GM23338 (cell line): ENCODE results near the gene SLCO3A1. TPM values are rescaled to one million over a fixed set of nuclear protein-coding genes. Genes with fewer than 3 reads are reported as not detected.

ENCODE experiments used
- ATAC-seq: fragments of 200-7000 bp; cut with Tn5 transposase; 3 replicates; pipeline ENCODE4 v1.9.1; 2020
- DNase-seq: peaks from one replicate; pipeline ENCODE4 v3.0.0-alpha.2; 2015; ENCODE audit warnings: low spot score
- H2AFZ ChIP-seq: fragments of 200-600 bp; sonication (generic); 2 replicates; pipeline ENCODE4 v1.8.0; 2016; ENCODE audit warnings: antibody characterized with exemption, mild to moderate bottlenecking, moderate library complexity
- H3F3A ChIP-seq: fragments of 200-600 bp; sonication (generic); replicated peaks from 2 replicates; pipeline ENCODE4 v1.8.0; 2017; ENCODE audit warnings: antibody characterized with exemption, mixed run types, low read depth
- H3K27ac ChIP-seq: fragments of 200-600 bp; sonication (generic); 2 replicates; pipeline ENCODE4 v1.6.1; 2016; ENCODE audit warnings: low read depth
- H3K27me3 ChIP-seq: fragments of 200-600 bp; sonication (generic); 2 replicates; pipeline ENCODE4 v1.8.0; 2016; ENCODE audit warnings: mild to moderate bottlenecking, mixed run types, moderate library complexity; ENCODE audit not compliant: insufficient read depth
- H3K36me3 ChIP-seq: fragments of 200-600 bp; sonication (generic); 2 replicates; pipeline ENCODE4 v1.8.0; 2016; ENCODE audit warnings: mild to moderate bottlenecking; ENCODE audit not compliant: insufficient read depth
- H3K4me1 ChIP-seq: fragments of 200-600 bp; sonication (generic); 2 replicates; pipeline ENCODE4 v1.8.0; 2016; ENCODE audit warnings: mild to moderate bottlenecking, moderate library complexity; ENCODE audit not compliant: insufficient read depth
- H3K4me2 ChIP-seq: fragments of 200-600 bp; sonication (generic); 2 replicates; pipeline ENCODE4 v1.7.1; 2017; ENCODE audit warnings: mixed run types
- H3K4me3 ChIP-seq: fragments of 200-600 bp; sonication (generic); 2 replicates; pipeline ENCODE4 v1.6.1; 2016; ENCODE audit warnings: mixed run types
- H3K79me2 ChIP-seq: fragments of 200-600 bp; sonication (generic); replicated peaks from 2 replicates; pipeline ENCODE4 v1.8.0; 2017; ENCODE audit warnings: mild to moderate bottlenecking; ENCODE audit not compliant: insufficient read depth
- H3K9me2 ChIP-seq: fragments of 200-600 bp; sonication (generic); 2 replicates; pipeline ENCODE4 v1.8.0; 2017; ENCODE audit not compliant: insufficient read depth
- H4K20me1 ChIP-seq: fragments of 200-600 bp; sonication (generic); replicated peaks from 2 replicates; pipeline ENCODE4 v1.8.0; 2017; ENCODE audit warnings: mild to moderate bottlenecking; ENCODE audit not compliant: insufficient read depth
- H3K27ac Mint-ChIP-seq: 2 replicates; pipeline ENCODE4 v1.8.0; 2020; ENCODE audit warnings: inconsistent platforms, mild to moderate bottlenecking, moderate library complexity, mixed read lengths
- H3K27me3 Mint-ChIP-seq: 3 replicates; pipeline ENCODE4 v1.8.0; 2022; ENCODE audit warnings: low read depth, mild to moderate bottlenecking, moderate library complexity, mixed read lengths, inconsistent platforms; ENCODE audit not compliant: insufficient read depth, poor library complexity
- H3K36me3 Mint-ChIP-seq: 3 replicates; pipeline ENCODE4 v1.8.0; 2021; ENCODE audit warnings: low read depth, mild to moderate bottlenecking, inconsistent platforms, moderate library complexity, mixed read lengths
- H3K4me1 Mint-ChIP-seq: 3 replicates; pipeline ENCODE4 v1.8.0; 2020; ENCODE audit warnings: mild to moderate bottlenecking, inconsistent platforms, mixed read lengths
- H3K4me3 Mint-ChIP-seq: 3 replicates; pipeline ENCODE4 v1.8.0; 2021; ENCODE audit warnings: moderate library complexity, mild to moderate bottlenecking, inconsistent platforms, mixed read lengths
- H3K9me3 Mint-ChIP-seq: 3 replicates; pipeline ENCODE4 v1.8.0; 2020; ENCODE audit warnings: moderate library complexity, mild to moderate bottlenecking, inconsistent platforms, mixed read lengths
- CREB1 ChIP-seq: fragments of 250-450 bp; sonication (Bioruptor Pico); IDR thresholded peaks from 2 replicates; pipeline ENCODE4 v1.5.0; 2020; ENCODE audit warnings: low read depth, mild to moderate bottlenecking, moderate library complexity
- CTCF ChIP-seq, 2 experiments: fragments of 200-600 bp in 1 of 2; sonication (generic) in 1 of 2; conservative IDR thresholded peaks; 2 replicates each; pipeline versions ENCODE4 v1.5.1 to v1.6.1; 2016 to 2017; ENCODE audit warnings: antibody characterized with exemption in 2 of 2, low read depth in 2 of 2, mild to moderate bottlenecking in 2 of 2, moderate library complexity in 1 of 2
- ETS1 ChIP-seq: IDR thresholded peaks from 2 replicates; pipeline ENCODE4 v1.6.1; 2016; ENCODE audit warnings: antibody characterized with exemption
- EZH2 ChIP-seq: fragments of 200-600 bp; sonication (generic); IDR thresholded peaks from one replicate; pipeline ENCODE4 v1.8.0; 2017; ENCODE audit warnings: antibody characterized with exemption, mild to moderate bottlenecking, low read depth; ENCODE audit not compliant: unreplicated experiment
- EZH2phosphoT487 ChIP-seq: fragments of 200-600 bp; sonication (generic); IDR thresholded peaks from one replicate; pipeline ENCODE4 v1.8.1; 2018; ENCODE audit warnings: antibody characterized with exemption; ENCODE audit not compliant: unreplicated experiment
- JUNB ChIP-seq: IDR thresholded peaks from one replicate; pipeline ENCODE4 v1.6.1; 2016; ENCODE audit warnings: antibody characterized with exemption; ENCODE audit not compliant: unreplicated experiment
- NANOG ChIP-seq: IDR thresholded peaks from 2 replicates; pipeline ENCODE4 v1.6.1; 2016; ENCODE audit warnings: antibody characterized with exemption, borderline replicate concordance
- POLR2AphosphoS5 ChIP-seq: IDR thresholded peaks from 2 replicates; pipeline ENCODE4 v1.6.1; 2016; ENCODE audit warnings: antibody characterized with exemption, low read depth
- REST ChIP-seq: IDR thresholded peaks from one replicate; pipeline ENCODE4 v1.6.1; 2018; ENCODE audit warnings: antibody characterized with exemption; ENCODE audit not compliant: unreplicated experiment
- STAT1 ChIP-seq: IDR thresholded peaks from one replicate; pipeline ENCODE4 v1.6.1; 2016; ENCODE audit warnings: antibody characterized with exemption; ENCODE audit not compliant: unreplicated experiment
- ZNF114 ChIP-seq: fragments of 250-450 bp; sonication (Bioruptor Pico); IDR thresholded peaks from 2 replicates; pipeline ENCODE4 v1.5.0; 2020; ENCODE audit warnings: mild to moderate bottlenecking, moderate library complexity
- ZNF331 ChIP-seq: fragments of 250-450 bp; sonication (Bioruptor Pico); IDR thresholded peaks from 2 replicates; pipeline ENCODE4 v1.5.0; 2020; ENCODE audit warnings: low read depth, mild to moderate bottlenecking, moderate library complexity
- ZNF462 ChIP-seq: fragments of 250-450 bp; sonication (Bioruptor Pico); IDR thresholded peaks from 2 replicates; pipeline ENCODE4 v1.5.0; 2020; ENCODE audit warnings: mild to moderate bottlenecking, moderate library complexity
- long read RNA-seq: library from polyadenylated mRNA; unstranded; transcript quantifications from one replicate; pipeline ENCODE4 v2.0.0, GENCODE V29; 2020; ENCODE audit not compliant: unreplicated experiment
- polyA plus RNA-seq: library from polyadenylated mRNA; unstranded; fragments of >200 nt; fragmentation: Nextera tagmentation; extraction: Ambion mirVana; gene quantifications from 2 replicates; pipeline ENCODE4 v1.2.1, GENCODE V29; 2016
- total RNA-seq: library from RNA; depleted of rRNA; stranded (reverse); fragments of >200 nt; shearing (Covaris generic); gene quantifications from 2 replicates; pipeline ENCODE4 v1.2.3, GENCODE V29; 2014; rRNA removed

Gene SLCO3A1
- total RNA-seq, result 9.4 and 11.5 TPM in 2 replicates
- polyA plus RNA-seq, result 7.3 and 10.7 TPM in 2 replicates
- long read RNA-seq, partial matches to known transcripts, result 0 of 3 reads
- long read RNA-seq, other reads (novel, unspliced or antisense), result 3 of 3 reads

GRCh38 chr15:91853511-91853947, at the start of gene SLCO3A1:
SLCO3A1 (plus strand) TSS chr15:91853708.
- Histone ChIP-seq H3K79me2 (peaks cover 29% of the 10 kb centered on the region), H3K4me1 (peaks cover 36% of the 10 kb centered on the region), H4K20me1 (peaks cover 7% of the 10 kb centered on the region), H3K27me3 (peaks cover 17% of the 10 kb centered on the region), H3K4me3 (peak within 1 kb of the TSS; percentile 78), H3K9me2 (no peaks in the 10 kb centered on the region), H3K36me3 (no peaks in the 10 kb centered on the region), H3K27ac (no peak within 1 kb of the TSS), H3F3A (0 out of 2 replicates have a peak, but pooled peaks cover 13% of the 10 kb centered on the region), H3K4me2 (peak within 1 kb of the TSS; percentile 89), H2AFZ (peak within 1 kb of the TSS; percentile 98)
- TF ChIP-seq REST (no peak), STAT1 (no peak), CREB1 (CRISPR knock-in tag) (no peak), ETS1 (no peak), JUNB (no peak), CTCF (conservative IDR thresholded peaks at IDR 0.05; ENCODE audit: low read depth in 2 of 2) (no peak), ZNF114 (CRISPR knock-in tag) (no peak), POLR2AphosphoS5 (no peak; the same call in 1 of the 2 replicates), EZH2 (no peak), NANOG (no peak), ZNF331 (CRISPR knock-in tag) (no peak), ZNF462 (CRISPR knock-in tag) (no peak), EZH2phosphoT487 (no peak)
- Mint-ChIP-seq H3K36me3 (no peaks in the 10 kb centered on the region), H3K27me3 (peaks cover 19% of the 10 kb centered on the region), H3K4me3 (peak within 1 kb of the TSS; percentile 79), H3K4me1 (peaks cover 39% of the 10 kb centered on the region), H3K9me3 (no peaks in the 10 kb centered on the region), H3K27ac (no peak within 1 kb of the TSS)
- DNase-seq, result peak; percentile 74
- peak; percentile 16 for ATAC-seq
